Subcutaneous adipose tissue (tissue), 4 donors: ENCODE results near the gene KRTAP12-4. TPM values are rescaled to one million over a fixed set of nuclear protein-coding genes. Genes with fewer than 3 reads are reported as not detected.

ENCODE experiments used
- CTCF ChIP-seq: fragments of 450-650 bp; IDR thresholded peaks from one replicate; pipeline ENCODE4 v1.5.1; 2016; ENCODE audit warnings: low read depth, mild to moderate bottlenecking, control low read depth, antibody characterized with exemption, moderate library complexity
- total RNA-seq, 4 donors: library from RNA; depleted of rRNA; stranded (reverse); fragments of >200 nt; gene quantifications; one replicate each; pipeline ENCODE4 v1.1.0, GENCODE V29; 2016

The KRTAP12-4 gene
- total RNA-seq, 4 donors from 2014 or later = not detected

- no peak for TF ChIP-seq CTCF
These were observed 13.7 kb downstream of the KRTAP12-4 start for GRCh38 chr21:44640761-44641160.

GRCh38 chr21:44639331-44639655 lies 15.2 kb downstream of the KRTAP12-4 start:
- no peak for TF ChIP-seq CTCF

GRCh38 chr21:44637018-44637850 lies 17.2 kb downstream of the KRTAP12-4 start, which contains the start of gene KRTAP10-10:
KRTAP10-10 (plus strand) TSS chr21:44637356; CDS start chr21:44637418, 62 bp downstream.
- TF ChIP-seq CTCF = no peak

- TF ChIP-seq CTCF = no peak
These were observed 18.0 kb downstream of the KRTAP12-4 start for GRCh38 chr21:44636209-44637017.

- no peak for TF ChIP-seq CTCF
These were observed 22.4 kb downstream of the KRTAP12-4 start for GRCh38 chr21:44632067-44632466.

- TF ChIP-seq CTCF = no peak
These were observed 24.0 kb downstream of the KRTAP12-4 start for GRCh38 chr21:44630440-44630839.

- no peak for TF ChIP-seq CTCF
These were observed 25.6 kb downstream of the KRTAP12-4 start for GRCh38 chr21:44628707-44629391.
